ENCODE results near the gene KRTAP4-7.

- TF ChIP-seq CTCF (conservative IDR thresholded peaks at IDR 0.05; ENCODE audit: low read depth, low read length) (no peak), SMC3 (IDR thresholded peaks at IDR 0.05; ENCODE audit: low read depth, low read length) (no peak), FOS (IDR thresholded peaks at IDR 0.05; ENCODE audit: low read depth, low read length) (no peak), CEBPB (IDR thresholded peaks at IDR 0.05; ENCODE audit: low read depth, low read length) (no peak), POLR2A (IDR thresholded peaks at IDR 0.05; ENCODE audit: low read depth, low read length) (no peak), RAD21 (IDR thresholded peaks at IDR 0.05; ENCODE audit: low read length) (no peak), MXI1 (IDR thresholded peaks at IDR 0.05; ENCODE audit: borderline replicate concordance, low read depth, low read length) (no peak)
These were observed 20.5 kb upstream of the KRTAP4-7 start for GRCh38 chr17:41063449-41063848.
